HG03280 (cell line): ENCODE results near the gene NUP62.

Experiments
- ATAC-seq: cut with Tn5 transposase; IDR thresholded peaks from one replicate; pipeline ENCODE4 v1.9.1; 2021; ENCODE audit warnings: mild to moderate bottlenecking, moderate library complexity; ENCODE audit not compliant: unreplicated experiment

The NUP62 gene

GRCh38 chr19:49882643-49883042, 46.7 kb downstream of the NUP62 start:
- ATAC-seq: no peak

- no peak for ATAC-seq
Observed at GRCh38 chr19:49881672-49882394, 47.5 kb downstream of the NUP62 start.

- ATAC-seq: no peak
Observed at GRCh38 chr19:49881186-49881585, 48.1 kb downstream of the NUP62 start.

- ATAC-seq: no peak
Observed at GRCh38 chr19:49880162-49880869, 49.0 kb downstream of the NUP62 start.

- ATAC-seq: no peak
Observed at GRCh38 chr19:49879243-49879963, 49.9 kb downstream of the NUP62 start.

GRCh38 chr19:49878744-49879070, 50.6 kb downstream of the NUP62 start:
- ATAC-seq: no peak

GRCh38 chr19:49877879-49878743, 51.2 kb downstream of the NUP62 start:
- ATAC-seq: peak; percentile 47

GRCh38 chr19:49877020-49877878, 52.1 kb downstream of the NUP62 start, which contains the start of the genes AKT1S1 and TBC1D17:
Gene AKT1S1 (minus strand): TSS chr19:49877355. CDS start chr19:49873295, 4,060 bp downstream.
Gene TBC1D17 (plus strand): TSS chr19:49877702. CDS start chr19:49877724, 22 bp downstream.
- ATAC-seq: peak; percentile 52

- peak; percentile 49 for ATAC-seq
Observed at GRCh38 chr19:49876422-49877019, 52.8 kb downstream of the NUP62 start.

- ATAC-seq: no peak
Observed at GRCh38 chr19:49875857-49876421, 53.4 kb downstream of the NUP62 start.

GRCh38 chr19:49875177-49875576, 54.1 kb downstream of the NUP62 start:
- no peak for ATAC-seq

- ATAC-seq: no peak
Observed at GRCh38 chr19:49874503-49875157, 54.7 kb downstream of the NUP62 start.

GRCh38 chr19:49873834-49874233, 55.5 kb downstream of the NUP62 start:
- no peak for ATAC-seq

GRCh38 chr19:49873129-49873521, 56.2 kb downstream of the NUP62 start:
- ATAC-seq: no peak

- no peak for ATAC-seq
Observed at GRCh38 chr19:49872245-49873128, 56.8 kb downstream of the NUP62 start.

GRCh38 chr19:49871349-49871985, 57.8 kb downstream of the NUP62 start:
- ATAC-seq: no peak

GRCh38 chr19:49870309-49870901, 58.9 kb downstream of the NUP62 start:
- no peak for ATAC-seq
